Measurements from ENCODE around the gene EVC2.
"Not testable (repeated sequence)": the region's sequence is repeated elsewhere in the genome, so short reads cannot be mapped to it uniquely, and the experiment has no call there.

The EVC2 gene

GRCh38 chr4:5619913-5620625, 88.3 kb downstream of the EVC2 start:
- DNase-seq = no peak

- DNase-seq = no peak
These were observed 90.1 kb downstream of the EVC2 start for GRCh38 chr4:5618051-5618960.

GRCh38 chr4:5616331-5616950, 91.9 kb downstream of the EVC2 start:
- no peak for DNase-seq

- no peak for DNase-seq
These were observed 92.8 kb downstream of the EVC2 start for GRCh38 chr4:5615496-5616075.

GRCh38 chr4:5611750-5612149, 96.6 kb downstream of the EVC2 start:
- DNase-seq = no peak

GRCh38 chr4:5609306-5610007, 98.9 kb downstream of the EVC2 start:
- no peak for DNase-seq

- DNase-seq = not testable (repeated sequence)
These were observed 114.5 kb downstream of the EVC2 start for GRCh38 chr4:5593828-5594227.

GRCh38 chr4:5592272-5592671, 116.1 kb downstream of the EVC2 start:
- DNase-seq = no peak

- no peak for DNase-seq
These were observed 118.9 kb downstream of the EVC2 start for GRCh38 chr4:5589495-5589894.

- DNase-seq = no peak
These were observed 120.3 kb downstream of the EVC2 start for GRCh38 chr4:5588046-5588445.

GRCh38 chr4:5575941-5576340, 132.4 kb downstream of the EVC2 start:
- no peak for DNase-seq

GRCh38 chr4:5574386-5574785, 134.0 kb downstream of the EVC2 start:
- DNase-seq = no peak

GRCh38 chr4:5573965-5574364, 134.4 kb downstream of the EVC2 start:
- DNase-seq = no peak

- no peak for DNase-seq
These were observed 135.6 kb downstream of the EVC2 start for GRCh38 chr4:5572751-5573150.

- no peak for DNase-seq
These were observed 136.2 kb downstream of the EVC2 start for GRCh38 chr4:5572114-5572513.

GRCh38 chr4:5571646-5572045, 136.7 kb downstream of the EVC2 start:
- no peak for DNase-seq

GRCh38 chr4:5569451-5569850, 138.9 kb downstream of the EVC2 start:
- no peak for DNase-seq

- no peak for DNase-seq
These were observed 139.4 kb downstream of the EVC2 start for GRCh38 chr4:5568931-5569330.

GRCh38 chr4:5568336-5568735, 140.0 kb downstream of the EVC2 start:
- no peak for DNase-seq

GRCh38 chr4:5566991-5567390, 141.4 kb downstream of the EVC2 start:
- no peak for DNase-seq

- DNase-seq = no peak
These were observed 141.8 kb downstream of the EVC2 start for GRCh38 chr4:5566526-5566925.

GRCh38 chr4:5563856-5564255, 144.5 kb downstream of the EVC2 start:
- no peak for DNase-seq

GRCh38 chr4:5562476-5562875, 145.9 kb downstream of the EVC2 start:
- DNase-seq = no peak

Data from CD4-positive, alpha-beta T cell treated with Interleukin-4 for 1 hour (primary cell).